SK-N-SH treated with all-trans-retinoic acid at 6 μM for 48 hours (cell line): ENCODE measurements around the gene DNAAF5.

Experiments
- ISL1 ChIP-seq: fragments of 250-450 bp; sonication (Bioruptor Pico); IDR thresholded peaks from 2 replicates; pipeline ENCODE4 v2.1.2; 2022; ENCODE audit warnings: mild to moderate bottlenecking, moderate library complexity
- TOX ChIP-seq: fragments of 250-450 bp; sonication (Bioruptor Pico); IDR thresholded peaks from 2 replicates; pipeline ENCODE4 v1.8.0; 2021; ENCODE audit warnings: mild to moderate bottlenecking, moderate library complexity, borderline replicate concordance
- ZC3H10 ChIP-seq: fragments of 250-450 bp; sonication (Bioruptor Pico); IDR thresholded peaks from 2 replicates; pipeline ENCODE4 v1.5.1; 2021; ENCODE audit warnings: mild to moderate bottlenecking, moderate library complexity
- TF ChIP-seq, protein P1 (sequence below): fragments of 250-450 bp; sonication (Bioruptor Pico); IDR thresholded peaks from 2 replicates; pipeline ENCODE4 v1.5.1; 2020; ENCODE audit warnings: low read depth, mild to moderate bottlenecking, moderate library complexity

DNAAF5 gene

GRCh38 chr7:835485-836401 is 109.2 kb downstream of the DNAAF5 start (continued):
- TF ChIP-seq, protein P1, sequence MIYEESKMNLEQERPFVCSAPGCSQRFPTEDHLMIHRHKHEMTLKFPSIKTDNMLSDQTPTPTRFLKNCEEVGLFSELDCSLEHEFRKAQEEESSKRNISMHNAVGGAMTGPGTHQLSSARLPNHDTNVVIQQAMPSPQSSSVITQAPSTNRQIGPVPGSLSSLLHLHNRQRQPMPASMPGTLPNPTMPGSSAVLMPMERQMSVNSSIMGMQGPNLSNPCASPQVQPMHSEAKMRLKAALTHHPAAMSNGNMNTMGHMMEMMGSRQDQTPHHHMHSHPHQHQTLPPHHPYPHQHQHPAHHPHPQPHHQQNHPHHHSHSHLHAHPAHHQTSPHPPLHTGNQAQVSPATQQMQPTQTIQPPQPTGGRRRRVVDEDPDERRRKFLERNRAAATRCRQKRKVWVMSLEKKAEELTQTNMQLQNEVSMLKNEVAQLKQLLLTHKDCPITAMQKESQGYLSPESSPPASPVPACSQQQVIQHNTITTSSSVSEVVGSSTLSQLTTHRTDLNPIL (CRISPR knock-in tag): no peak
- TF ChIP-seq ZC3H10 (CRISPR knock-in tag) (no peak), TOX (CRISPR knock-in tag) (no peak), ISL1 (CRISPR knock-in tag) (no peak)
